Islet precursor cell (in vitro differentiated cells): ENCODE results near the gene KRTAP5-6.
"Not testable (repeated sequence)": the region's sequence is repeated elsewhere in the genome, so short reads cannot be mapped to it uniquely, and the experiment has no call there.

ENCODE experiments used
- DNase-seq: peaks from one replicate; pipeline ENCODE4 v3.0.0-alpha.2; 2018

The KRTAP5-6 gene

DNA sequence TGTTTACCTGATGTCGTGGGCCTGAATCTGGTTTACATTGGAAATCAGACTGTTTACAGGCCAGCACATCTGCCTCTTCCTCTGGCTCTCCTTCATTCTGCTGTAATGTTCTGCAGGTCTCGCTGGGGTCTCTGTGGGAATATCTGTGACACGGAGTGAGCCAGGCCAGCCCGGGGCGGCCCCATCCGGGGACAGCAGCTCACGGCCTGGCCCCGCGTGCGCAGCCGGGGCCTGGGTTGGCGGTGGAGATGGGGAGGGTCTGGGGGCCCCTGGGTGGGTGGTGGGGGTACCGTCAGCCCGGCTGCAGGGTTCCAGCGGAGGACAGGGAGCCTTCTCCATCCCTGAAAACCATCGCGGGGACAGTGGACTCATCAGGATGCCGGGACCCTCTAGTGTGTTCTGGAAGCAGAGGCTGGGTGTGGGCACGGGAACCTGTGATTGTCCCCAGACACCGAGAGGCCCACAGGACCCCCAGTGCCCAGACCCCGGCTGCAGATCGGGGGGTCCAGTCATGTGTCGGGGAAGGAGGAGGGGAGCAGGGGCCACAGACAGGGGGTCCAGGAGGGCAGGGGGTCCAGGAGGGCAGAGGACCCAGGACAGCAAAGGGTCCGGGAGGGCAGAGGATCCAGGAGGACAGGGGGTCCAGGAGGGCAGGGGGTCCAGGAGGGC is 13.0 kb upstream of the KRTAP5-6 start:
- DNase-seq, result not testable (repeated sequence)

DNA sequence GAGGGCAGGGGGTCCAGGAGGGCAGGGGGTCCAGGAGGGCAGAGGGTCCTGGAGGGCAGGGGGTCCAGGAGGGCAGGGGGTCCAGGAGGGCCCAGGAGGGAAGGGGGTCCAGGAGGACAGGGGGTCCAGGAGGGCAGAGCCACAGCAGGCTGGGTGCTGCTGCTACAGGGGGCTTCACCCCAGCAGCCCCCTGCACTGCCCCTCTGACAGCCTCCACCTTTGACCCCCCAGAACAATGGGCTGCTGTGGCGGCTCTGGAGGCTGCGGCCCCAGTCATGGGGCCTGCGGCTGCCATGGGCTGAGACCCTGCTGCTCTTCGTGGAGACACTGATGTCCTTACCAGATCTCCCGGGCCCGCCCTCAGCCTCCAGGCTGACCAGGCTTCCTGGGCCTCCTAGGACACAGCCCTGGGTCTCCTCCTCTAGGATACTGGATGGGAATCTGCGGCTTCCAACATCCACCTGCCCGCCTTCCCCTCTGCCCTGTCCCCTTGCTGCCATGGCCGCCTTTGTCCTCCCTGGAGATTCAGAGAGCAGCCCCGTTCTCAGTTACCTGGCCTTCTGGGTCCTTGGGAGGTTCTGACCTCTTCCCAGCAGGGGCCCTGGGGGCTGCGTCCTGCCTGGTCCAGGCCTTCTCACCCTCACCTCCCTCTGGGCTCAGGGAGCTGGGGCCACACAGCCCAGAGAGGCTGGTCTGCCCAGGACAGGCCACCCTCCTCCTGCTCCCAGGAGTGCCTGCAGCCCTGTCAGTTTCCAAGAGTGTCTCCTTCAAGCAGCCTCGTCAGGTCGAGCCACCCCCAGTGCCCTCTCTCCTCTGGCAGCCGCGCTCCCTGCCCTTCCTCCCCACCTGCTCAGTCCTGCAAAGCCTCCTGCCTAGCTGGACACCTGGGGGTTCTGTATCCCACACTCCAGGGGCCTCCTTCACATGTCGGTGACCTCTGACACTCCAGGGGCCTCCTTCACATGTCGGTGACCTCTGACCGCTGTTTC is 11.8 kb upstream of the KRTAP5-6 start:
- DNase-seq, result not testable (repeated sequence)

DNA sequence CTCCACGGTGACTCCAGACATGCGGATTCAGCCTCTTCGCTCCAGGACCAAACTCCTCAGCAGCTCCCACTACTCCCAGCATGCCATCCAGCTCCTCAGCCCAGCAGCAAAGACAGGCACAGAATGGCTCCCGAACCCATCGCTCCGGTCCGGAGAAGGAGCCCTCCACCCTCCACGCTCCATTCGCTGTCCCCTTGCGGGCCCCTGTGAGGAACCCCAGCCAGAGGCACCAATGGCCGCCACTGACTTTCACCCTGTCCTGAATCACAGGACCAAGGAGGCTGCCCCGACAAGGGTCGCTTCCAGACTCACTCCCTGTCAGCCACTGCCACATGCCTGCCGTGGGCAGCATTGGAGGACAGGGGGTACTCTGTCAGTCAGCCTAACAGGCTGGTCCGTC is 10.8 kb upstream of the KRTAP5-6 start:
- DNase-seq, result not testable (repeated sequence)

DNA sequence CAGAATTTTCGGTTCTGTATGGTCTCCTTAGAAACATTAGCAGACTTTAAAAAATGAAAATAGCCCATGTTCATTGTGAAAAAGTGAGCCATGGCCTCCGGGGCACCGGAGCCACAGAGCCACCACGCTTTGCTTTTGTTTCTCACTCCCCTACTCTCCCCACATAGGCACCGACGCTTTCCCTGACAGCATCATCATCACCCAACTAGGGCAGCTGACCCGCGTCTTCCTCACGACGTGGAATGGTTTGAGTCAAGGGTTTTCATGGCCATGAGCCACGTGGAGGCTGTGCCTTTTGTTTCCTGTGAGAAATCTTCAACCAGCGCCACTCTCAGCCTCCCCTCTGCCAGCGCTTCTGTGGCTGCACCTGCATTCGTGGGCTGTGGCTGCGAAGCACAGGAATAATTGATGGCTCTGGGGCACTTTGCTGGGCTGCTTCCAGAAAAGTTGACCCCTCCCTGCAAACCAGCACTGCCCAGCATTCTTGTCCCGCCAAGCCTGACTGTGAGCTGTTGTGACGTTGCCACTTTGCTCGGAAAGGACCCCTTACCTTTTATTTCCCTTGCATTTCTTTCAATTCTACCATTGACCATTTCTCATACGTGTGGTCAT is 8.6 kb upstream of the KRTAP5-6 start:
- not testable (repeated sequence) for DNase-seq

DNA sequence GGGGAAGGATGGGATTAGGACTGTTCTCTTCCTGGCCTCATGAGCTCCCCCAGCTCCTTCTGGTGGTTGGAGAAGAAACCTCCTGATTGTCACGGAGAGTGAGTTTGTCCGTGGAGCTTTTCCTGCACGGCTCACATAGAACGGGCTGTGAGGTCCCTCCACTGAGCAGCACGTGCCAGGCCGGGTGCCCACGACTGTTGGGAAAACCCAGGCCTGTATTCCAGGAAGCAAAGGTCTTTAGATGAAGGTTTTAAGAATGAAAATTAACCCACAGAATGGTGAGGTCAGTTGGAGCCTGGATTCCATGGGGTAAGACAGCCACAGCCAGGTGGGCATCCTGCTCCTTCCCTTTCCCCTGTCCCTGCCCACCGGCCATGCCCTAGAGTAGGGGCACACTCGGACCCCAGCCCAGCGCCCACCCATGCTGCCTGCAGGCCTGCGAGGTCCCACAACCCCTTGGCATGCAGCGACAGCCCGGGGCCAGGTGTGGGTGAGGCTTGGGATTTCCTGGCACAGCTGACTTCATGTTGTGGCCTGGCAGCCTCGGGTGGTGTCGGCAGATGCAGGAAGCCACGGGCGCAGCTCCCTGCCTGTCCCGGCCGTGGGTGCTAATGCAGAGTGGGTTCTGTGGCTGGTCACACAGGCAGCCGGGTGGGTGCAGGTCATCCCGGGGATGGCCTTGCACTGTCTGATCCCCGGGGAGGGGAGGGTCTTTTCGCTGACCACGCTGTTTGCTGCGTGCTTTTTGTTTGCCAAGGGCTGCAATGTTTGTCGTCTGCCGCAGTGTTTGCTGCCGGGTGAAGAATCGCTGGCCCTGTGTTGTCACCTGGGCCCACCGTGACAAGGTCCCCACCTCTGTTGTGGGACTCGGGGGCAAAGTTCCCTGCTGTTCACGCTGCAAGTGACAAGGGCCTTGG is 7.5 kb upstream of the KRTAP5-6 start:
- DNase-seq, result not testable (repeated sequence)

DNA sequence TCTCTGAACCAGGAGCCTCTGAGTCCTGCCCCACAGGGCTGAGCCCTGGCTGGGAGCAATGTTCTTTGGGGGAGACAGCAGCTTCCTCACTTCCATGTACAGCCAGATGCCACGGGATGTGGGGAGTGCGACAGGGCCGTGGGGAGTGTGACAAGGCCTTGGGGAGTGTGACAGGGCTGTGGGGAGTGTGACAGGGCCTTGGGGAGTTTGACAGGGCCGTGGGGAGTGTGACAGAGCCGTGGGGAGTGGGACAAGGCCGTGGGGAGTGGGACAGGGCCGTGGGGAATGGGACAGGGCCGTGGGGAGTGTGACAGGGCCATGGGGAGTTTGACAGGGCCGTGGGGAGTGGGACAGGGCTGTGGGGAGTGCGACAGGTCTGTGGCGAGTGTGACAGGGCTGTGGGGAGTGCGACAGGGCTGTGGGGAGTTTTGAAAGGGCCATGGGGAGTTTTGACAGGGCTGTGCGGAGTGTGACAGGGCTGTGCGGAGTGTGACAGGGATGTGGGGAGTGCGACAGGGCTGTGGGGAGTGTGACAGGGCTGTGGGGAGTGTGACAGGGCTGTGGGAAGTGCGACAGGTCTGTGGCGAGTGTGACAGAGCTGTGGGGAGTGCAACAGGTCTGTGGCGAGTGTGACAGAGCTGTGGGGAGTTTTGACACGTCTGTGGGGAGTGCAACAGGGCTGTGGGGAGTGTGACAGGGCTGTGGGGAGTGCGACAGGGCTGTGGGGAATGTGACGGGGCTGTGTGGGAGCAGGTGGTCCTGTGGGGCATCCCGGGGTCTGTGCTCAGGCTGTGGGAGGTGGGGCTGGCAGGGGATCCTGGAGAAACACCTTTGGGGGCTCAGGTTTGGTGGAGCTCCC is 6.6 kb upstream of the KRTAP5-6 start:
- DNase-seq, result no peak

DNA sequence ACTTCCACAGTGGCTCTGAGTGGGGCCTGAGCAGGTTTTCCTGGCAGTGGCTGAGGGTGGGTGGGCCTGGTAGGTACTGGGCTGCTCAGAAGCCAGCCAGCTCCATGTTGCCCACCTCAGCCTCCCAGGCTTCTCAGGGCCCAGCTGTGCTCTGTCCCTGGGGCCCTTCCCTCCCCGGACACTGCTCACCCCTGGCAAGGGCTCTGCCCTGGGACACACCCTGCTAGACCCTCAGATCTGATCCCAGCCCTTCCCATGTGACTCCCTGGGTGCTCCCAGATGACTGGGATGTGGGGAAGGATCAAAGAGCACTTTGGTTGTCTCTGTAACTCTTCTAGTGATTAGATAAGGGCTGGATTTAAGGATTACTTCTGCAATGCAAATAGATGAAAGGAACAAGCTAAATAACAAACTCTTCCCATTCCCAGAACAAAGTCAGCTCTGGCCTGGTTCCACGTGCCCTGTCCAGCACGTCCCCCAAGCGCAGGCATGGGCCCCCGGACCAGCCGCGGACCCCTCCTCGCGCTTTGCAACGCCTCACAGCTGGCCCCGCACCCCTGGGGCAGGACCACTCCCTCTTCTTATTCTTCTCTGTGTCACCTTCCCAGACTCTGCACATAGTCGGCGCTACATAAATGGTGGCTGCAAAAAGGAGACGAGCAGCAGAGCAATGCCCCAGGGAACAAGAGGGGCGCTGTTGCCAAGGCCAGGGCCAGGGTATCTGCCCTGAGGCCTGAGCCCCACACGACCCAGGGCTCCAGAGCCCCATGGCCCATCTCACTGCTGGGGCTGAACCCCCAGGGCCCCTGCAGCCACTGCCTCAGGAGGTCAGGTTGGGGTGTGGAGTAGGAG is 5.7 kb upstream of the KRTAP5-6 start:
- DNase-seq, result no peak

DNA sequence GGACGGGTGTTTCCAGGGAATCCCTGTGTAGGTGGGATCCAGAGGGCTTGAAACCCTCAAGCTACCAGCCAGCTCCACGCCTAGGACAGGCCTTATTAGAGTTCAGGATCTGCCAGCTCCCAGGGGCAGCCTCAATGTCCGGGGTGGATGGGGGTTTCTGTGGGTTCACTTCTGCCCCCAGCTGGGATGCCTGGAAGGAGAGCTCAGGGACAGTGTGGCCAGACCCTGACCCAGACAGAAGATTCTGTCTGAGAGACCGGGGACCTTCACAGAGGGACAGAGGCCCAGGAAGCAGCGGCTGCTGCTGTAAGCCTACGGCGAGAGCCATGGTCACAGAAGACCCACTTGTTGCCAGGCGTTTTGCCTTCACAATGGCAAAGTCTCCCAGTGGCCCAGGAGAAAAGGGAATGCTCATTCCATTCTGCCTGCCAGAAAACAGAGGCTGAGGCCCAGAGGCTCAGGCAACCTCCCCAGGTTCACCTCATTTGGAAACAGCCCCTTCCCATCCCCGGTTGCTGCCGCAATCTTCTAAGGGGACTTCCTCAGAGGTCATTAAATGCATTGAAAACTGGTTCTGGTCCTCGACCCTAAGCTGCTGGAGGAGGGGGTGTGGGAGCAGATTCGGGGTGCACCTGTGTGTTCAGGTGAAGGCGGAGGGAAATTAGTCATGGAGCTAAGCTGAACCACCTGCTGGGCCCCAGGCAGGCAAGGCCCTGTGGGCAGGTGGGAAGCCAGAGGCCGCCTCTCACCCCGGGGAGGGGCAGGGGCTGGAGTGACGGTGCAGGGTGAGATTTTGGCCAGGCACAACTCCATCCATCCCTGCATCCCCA is 4.9 kb upstream of the KRTAP5-6 start:
- DNase-seq, result no peak

DNA sequence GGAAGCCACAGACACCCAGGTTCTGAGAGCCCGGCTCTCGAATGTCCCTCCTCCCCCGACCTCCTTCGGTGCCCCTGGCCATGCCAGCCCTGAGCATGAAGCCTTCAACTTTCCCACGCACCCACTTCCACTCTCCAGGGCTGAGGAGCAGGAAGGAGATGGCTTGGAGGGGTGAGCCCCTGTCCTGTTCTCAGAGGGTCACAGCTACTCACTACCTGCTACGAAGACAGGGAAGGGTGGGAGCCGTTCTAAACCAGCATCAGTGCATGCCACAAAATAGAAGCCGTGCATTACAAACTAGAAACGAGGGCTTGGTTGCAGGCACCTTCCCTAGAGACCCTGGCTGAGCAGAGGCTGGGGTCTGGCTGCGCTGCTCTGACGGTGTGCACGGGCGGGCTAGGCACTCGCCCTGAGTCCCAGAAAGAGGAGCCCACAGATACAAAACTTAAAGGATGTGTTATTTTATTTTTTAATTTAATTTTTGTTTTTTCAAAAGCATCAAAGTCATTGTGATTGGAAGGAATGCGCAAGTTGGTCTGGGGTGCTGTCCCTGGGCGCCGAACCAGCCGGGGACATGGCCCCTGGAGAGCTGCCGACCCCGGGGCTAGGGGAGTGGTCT is 4.2 kb upstream of the KRTAP5-6 start:
- DNase-seq, result no peak

DNA sequence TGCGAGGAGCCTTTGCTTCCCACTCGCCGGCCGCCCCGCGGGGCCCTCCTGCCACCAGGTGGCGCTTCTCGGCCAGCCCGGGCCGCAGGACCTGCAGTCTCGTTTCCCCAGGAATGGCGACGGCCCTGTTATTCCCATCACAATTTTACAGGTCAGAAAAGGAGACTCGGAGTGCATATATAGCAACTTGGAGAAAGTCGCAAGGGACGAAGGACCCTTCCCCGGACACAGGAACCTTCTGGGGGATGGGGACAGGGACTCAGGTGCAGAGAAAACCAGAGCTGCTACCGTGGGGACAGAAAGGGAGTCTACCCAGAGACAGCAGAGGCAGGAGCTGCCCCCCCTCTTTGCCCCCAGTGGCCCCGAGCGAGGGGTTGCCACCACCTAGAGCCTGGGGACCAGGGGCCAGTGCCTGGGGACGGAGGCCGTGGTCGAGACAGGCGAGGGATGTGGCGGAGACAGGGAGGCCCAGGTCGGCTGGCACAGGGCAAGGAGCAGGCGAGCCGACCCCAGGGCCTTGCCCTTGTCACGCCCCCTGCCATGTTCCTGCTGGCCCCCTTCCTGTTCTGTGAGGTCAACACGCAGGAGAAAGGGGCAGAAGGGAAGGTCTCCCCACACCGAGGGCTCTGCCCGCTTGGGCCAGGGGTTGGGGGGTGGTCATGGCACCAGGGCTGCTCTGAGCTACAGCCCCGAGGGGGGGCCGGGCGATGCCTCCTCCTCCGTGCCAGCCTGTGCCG is 3.5 kb upstream of the KRTAP5-6 start:
- DNase-seq, result peak; percentile 93

DNA sequence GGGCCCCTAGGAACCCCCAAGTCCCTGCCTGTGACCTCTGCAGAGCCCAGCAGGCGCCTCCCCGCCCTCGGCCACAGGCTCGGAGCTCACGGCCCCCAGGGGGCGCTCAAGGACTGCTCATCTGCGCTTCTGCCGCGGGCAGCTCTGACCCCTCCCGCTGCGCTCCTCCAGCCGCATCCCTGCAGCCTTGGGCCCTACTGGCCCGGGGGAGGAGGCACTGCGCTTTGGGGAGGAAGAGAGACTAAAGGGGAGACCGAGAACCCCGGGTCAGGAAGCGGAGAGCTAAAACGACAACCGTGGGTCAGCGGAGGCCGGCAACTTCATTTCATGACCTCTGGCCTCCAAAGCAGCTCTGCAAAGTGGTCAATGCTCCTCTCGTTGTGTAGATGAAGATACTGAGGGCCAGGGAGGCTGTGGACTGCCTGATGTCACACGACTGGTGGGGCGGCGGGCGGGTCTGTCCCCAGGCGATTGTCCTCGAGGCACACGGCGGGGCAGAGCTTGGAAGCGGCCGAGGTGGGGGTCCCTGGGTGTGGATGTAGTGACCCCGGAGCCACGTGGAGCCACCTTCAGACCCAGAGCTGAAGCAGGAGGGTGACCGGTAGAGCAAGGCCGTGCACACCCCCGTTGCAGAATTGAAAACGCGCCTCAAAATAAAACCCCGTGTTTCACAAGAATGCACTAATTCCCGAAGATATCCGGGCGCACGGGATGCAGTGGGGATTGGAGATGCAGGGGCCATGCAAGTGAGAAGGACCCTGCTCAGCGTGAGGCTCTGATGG is 2.7 kb upstream of the KRTAP5-6 start:
- peak; percentile 88 for DNase-seq

DNA sequence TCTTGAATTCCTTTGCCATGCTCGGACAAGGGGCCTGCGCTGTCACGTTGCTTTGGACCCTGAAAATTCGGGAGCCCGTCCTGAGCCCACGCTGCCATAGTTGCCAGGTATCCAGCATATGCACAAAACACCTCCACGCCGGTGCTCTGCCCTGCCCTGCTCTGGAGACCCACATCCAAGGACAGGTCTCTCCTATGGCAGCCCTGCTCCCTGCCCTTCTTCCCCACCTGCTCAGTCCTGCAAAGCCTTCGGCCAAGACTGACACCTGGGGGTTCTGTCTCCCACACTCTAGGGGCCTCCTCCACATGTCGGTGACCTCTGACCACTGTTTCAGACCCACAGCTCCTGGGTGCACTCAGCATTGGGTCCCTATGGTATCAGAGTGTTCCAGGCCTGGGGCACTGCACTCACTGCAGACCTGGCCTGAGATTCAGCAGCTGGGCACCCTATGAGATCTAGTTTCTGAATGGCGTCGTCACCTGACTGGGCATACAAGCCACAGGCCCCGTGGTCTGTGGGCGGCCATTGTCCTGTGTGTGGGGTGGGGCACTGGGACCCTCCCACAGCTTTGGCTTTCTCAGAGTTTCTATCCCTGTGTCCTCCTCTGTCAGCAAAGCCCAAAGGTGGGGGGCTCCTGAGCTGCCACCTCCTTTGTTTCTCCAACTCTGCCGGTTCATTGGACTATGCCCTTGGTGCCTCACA is 2.0 kb upstream of the KRTAP5-6 start:
- no peak for DNase-seq

DNA sequence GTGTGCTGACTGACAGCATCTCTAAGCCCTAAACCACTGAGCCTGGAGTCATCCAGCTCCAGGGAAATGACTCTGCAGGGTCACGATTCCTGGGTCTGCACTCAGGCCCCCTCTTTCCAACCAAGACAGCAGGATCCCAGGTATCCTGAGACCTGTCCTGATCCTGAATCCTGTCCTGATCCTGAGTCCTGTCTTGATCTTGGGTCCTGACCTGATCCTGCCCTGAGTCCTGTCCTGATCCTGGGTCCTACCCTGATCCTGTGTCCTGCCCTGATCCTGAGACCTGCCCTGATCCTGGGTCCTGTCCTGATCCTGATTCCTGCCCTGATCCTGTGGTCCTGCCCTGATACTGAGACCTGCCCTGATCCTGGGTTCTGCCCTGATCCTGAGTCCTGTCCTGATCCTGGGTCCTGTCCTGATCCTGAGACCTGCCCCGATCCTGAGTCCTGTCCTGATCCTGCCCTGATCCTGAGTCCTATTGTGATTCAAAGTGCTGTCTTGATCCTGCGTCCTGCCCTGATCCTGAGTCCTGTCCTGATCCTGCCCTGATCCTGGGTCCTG is 1.4 kb upstream of the KRTAP5-6 start:
- DNase-seq, result no peak

DNA sequence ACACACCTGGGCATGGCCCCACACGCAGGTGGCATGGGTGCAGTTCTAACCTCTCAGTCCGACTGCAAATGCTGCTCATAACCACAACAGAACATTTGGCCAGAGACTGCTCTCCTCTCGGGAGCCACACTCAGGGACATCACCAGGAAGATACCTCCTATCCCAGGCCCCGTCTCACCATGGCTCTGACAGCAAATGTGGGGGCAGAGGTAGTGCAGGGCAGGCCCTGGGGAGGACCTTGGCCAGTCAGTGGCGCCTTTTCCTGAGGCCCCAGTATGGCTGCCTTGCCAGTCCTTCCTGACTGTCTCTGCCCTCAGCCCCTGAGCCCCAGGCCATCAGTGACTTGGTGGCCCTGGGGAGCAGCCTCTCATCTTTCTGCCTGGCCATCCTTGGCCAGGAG is 2.8 kb downstream of the KRTAP5-6 start:
- no peak for DNase-seq

DNA sequence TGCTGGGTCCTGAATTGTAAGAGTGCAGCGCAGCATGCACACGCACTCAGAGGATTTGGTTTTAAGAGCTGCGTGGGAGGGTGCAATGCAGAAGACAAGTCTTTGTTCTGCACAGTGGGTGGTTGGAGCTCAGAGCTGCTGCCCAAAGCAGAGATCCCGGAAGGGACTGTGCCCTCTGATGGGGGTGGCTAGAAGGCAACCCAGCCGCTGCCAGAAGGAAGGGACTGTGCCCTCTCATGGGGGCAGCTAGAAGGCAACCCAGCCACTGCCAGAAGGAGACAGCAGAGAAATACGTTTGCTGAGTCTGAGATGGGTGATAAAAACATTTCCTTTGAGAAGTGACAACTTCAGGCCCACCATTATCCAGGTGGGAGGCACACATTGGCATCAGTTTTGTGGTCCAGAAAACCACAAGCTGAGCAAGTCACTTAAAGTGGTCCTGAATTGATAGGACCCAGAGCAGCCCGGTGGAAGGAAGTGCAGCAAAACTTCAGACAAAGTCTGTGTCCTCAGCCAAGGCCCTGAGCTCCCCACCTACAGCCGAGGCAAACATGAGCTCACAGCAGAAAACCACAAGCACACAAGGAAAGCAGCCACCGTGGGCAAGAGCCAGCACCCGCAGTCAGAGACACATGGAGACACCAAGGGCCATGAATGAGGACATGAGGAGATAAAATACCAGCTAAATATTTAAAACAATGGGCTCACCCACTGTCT is 4.3 kb downstream of the KRTAP5-6 start:
- no peak for DNase-seq

DNA sequence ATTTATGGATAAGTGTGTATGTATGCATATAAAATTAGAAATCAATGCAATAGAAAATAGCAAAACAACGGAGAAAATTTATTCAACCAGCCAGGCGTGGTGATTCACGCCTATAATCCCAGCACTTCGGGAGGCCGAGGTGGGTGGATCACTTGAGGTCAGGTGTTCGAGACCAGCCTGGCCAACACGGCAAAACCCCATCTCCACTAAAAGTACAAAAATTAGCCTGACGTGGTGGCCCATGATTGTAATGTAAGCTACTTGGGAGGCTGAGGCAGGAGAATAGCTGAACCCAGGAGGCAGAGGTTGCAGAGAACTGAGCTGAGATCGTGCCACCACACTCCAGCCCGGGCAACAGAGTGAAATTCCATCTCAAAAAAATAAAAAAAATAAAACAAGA is 5.5 kb downstream of the KRTAP5-6 start:
- DNase-seq, result no peak
